Cerebellar nuclear complex (tissue), 1 donor: ENCODE data around the gene ULK4.
"Not testable (repeated sequence)": the region's sequence is repeated elsewhere in the genome, so short reads cannot be mapped to it uniquely, and the experiment has no call there.

ENCODE experiments used
- DNase-seq, 2 experiments: peaks; one replicate each; lab custom pipeline; 2025; lab: John Stamatoyannopoulos, UW

Gene ULK4

DNA sequence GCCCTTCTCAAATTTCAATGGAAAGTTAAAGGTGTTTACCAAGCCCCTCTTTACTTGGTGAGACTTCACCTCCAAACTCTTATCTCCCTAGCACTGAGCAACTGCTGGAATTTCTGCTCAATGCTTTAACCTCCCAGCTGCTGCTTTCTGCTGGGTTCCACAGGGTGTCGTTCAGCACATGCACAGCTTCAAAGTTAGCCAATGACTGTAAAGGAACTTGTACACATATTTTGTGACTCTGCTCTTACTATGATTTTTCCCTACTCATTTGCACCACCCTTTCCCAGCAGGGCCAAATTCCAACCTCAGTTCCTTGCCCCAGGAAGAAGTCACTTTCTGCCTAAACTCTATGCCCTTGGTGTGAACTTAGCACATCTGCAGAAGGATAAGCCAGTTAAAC, 89.7 kb downstream of the ULK4 start:
- DNase-seq = no peak

DNA sequence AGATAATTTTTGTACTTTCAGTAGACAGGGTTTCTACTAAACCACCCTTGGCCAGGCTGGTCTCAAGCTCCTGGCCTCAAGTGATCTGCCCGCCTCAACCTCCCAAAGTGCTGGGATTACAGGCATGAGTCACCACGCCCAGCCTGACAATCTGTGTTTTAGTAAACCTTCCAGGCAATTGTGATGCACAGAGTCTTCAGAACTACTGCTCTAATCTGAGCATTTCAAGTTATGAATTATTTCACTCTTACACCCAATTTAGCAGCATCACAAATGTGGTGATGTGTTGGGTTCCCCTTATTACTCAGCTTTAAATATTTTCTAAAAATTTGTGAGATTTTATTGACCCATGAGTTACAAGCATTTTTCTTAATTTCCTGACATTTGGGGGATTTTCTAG, 94.4 kb downstream of the ULK4 start:
- DNase-seq = no peak

DNA sequence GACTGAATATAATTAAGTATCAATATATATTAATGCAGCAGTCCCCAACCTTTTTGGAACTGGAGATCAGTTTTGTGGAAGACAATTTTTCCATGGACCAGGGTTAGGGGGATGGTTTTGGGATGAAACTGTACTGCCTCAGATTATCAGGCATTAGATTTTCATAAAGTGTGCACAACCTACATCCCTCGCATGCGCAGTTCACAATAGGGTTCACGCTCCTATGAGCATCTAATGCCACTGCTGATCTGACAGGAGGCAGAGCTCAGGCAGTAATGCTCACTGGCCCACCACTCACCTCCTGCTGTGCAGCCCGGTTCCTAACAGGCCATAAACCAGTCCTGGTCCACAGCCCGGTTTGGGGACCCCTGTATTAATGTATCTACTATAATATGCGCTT, 95.6 kb downstream of the ULK4 start:
- DNase-seq = no peak

DNA sequence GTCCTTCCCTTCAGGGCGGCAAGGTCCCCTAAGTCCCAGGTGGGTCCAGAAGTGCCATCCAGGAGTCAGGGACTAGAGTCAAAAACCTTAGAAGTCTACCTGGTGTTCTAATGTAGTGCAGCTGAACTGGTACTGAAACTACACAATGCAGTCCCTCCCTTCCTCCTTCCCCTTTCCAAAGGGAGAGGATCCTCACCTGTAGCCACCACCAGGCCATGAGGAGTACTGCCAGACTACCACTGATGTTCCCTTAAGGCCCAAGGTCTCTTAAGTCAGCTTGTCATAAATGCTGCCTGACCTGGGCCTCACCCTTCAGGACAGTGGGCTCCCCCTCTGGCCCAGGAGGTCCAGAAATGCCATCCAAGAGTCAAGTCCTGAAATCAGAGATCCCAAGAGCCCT, 98.9 kb downstream of the ULK4 start:
- no peak for DNase-seq

DNA sequence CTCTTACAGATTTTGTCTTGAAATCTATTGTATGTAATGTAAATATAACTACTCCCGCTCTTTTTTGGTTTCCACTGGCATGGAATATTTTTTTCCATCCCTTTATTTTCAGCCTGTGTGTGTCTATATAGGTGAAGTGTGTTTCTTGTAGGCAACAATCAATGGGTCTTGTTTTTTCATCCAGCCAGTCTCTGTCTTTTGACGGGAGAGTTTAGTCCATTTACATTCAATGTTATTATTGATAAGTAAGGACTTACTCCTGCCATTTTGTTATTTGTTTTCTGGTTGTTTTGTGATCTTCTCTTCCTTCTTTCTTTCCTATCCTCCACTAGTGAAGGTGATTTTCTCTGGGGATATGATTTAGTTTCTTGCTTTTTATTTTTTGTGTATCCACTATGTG, 101.4 kb downstream of the ULK4 start:
- not testable (repeated sequence) for DNase-seq

DNA sequence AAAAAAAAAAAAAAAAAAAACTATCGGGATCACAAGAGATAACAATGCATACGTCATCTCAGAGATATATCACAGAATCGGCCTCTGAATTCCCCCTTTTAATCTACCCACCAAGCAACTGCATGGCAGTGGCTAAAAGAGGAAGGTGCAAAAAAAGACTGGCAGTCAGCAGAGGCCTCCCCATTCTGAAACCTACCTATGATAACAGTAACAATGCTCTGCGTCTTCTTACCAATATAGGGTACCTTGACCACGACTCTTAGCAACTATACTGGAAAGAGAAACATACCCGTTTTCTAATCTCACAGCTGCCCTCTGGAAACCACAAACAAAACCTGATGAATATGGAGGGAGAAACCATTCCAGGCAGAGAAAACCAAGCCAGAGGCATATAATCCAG, 106.9 kb downstream of the ULK4 start:
- DNase-seq = no peak

DNA sequence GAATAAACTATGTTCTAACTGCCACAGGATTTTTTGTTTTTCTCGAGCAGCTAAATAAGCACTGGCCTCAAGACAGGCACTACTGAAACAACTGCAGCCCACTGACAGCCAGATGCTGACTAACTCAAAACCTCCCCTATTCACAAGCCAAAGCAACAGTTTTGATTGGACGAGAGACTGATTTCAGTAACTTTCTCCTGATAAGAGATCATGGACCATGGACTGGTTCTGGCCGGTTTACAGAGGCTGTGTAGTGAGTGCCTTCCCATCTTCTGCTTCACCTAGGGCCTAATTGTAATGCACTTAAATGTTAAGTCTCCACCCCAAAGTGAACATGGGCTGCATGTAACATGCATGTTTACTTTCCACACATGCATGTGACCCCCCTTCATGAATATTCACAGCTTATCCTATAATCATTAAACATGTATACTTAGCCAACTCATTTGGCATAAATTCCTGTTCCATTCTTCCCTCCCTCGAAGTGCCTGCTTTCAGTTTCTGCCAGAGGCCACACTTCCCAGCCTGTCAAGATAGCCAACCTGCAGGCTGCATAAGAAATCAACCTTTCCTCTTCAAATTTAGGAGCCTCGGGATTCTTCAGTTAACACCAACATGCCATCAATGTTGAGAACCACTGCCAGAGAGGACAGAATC, 108.2 kb downstream of the ULK4 start:
- no peak for DNase-seq

DNA sequence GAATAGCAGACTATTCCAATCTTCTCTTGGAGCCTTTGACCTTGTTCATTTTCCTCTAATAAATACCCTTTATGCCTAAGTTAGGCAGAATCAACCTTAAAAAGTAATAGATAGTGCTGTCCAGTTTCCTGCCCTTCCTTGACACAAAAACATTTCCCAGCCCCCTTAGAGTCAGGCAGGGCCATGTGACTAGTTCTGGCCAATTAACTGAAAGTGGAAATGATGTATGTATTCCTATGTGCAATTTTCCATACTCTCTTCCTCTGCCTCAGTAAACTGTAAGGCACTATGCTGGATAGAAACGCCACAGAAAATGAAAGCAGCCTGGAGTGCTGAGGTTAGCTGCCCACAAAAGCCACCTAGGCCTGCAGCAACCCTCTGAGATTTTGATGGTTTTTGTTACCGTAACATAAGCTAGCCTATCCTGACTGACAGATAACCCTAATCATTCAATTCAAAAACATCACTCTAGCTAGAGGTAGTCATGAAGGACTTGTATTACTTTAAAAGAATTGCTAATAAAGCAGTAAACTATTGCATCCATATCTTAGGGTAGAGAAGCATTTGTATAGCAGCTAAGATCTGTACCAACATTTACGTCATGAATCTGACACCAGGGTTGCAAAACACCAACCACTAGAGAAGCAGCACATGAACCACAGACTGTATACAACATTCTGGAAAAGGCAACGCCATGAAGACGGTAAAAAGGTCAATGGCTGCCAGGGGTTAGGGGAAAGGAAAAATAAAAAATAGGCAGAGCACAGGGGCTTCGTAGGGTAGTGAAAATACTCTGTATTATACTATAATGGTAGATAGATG, 112.9 kb downstream of the ULK4 start:
- DNase-seq = no peak

DNA sequence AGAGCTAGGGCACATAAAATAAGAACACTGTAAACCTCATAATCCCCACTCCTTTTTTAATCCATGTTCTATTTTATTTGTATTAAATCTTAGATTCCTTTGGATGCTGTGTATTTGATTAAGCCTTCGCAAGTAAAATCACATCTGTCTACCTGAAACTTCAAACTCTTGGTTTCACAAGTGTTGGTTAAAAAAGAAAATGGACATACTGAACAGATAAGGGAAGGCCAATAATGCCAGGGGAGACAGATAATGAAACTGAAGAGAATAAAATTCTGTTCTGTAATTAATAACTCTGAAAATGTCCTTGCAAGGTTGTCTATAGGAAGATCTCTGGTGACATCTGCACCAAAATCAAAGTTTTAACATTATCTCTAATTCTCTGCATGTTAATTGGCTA, 114.2 kb downstream of the ULK4 start:
- no peak for DNase-seq

DNA sequence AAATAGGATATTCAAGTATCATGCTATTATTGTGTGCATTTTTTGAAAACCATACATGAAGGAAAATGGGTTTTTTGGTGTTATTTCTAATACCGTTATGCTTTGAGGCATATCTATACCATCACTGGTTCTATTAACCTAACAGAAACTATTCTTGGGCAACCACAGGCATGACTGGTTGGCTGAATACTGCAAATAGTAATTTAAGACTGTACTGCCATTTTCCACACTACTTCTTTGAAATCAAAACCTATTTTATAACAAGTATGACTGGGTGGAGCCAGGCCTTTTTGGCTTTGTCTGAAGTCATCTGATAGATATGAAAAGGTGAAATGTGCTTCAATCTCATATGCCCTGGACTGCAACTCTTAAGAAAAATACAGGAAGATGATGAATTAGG, 115.1 kb downstream of the ULK4 start:
- no peak for DNase-seq

DNA sequence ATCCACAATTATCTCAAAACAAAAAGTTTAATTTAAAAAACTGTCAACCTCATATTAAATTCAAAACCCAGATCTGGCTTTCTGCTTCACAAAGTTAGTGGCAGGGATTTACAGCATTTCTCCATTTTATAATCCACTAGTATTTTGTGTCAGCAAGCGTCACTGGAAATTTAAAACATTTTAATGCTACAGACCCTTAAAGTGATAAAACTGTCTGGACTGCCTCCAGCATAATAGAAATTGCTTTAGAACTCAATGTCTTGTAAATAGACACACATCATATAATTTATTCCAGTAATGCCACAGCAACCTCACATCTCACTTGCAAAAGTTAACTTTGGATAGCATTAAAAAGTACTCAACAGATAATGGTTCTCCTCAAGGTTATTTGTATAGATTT, 116.1 kb downstream of the ULK4 start:
- DNase-seq = no peak

DNA sequence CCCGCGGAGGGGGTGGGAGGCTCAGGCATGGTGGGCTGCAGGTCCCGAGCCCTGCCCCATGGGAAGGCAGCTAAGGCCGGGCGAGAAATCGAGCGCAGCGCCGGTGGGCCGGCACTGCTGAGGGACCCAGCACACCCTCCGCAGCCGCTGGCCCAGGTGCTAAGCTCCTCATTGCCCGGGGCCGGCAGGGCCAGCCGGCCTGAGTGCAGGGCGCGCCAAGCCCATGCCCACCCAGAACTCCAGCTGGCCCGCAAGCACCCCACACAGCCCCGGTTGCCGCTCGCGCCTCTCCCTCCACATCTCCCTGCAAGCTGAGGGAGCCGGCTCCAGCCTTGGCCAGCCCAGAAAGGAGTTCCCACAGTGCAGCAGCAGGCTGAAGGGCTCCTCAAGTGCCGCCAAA, 117.6 kb downstream of the ULK4 start:
- not testable (repeated sequence) for DNase-seq

DNA sequence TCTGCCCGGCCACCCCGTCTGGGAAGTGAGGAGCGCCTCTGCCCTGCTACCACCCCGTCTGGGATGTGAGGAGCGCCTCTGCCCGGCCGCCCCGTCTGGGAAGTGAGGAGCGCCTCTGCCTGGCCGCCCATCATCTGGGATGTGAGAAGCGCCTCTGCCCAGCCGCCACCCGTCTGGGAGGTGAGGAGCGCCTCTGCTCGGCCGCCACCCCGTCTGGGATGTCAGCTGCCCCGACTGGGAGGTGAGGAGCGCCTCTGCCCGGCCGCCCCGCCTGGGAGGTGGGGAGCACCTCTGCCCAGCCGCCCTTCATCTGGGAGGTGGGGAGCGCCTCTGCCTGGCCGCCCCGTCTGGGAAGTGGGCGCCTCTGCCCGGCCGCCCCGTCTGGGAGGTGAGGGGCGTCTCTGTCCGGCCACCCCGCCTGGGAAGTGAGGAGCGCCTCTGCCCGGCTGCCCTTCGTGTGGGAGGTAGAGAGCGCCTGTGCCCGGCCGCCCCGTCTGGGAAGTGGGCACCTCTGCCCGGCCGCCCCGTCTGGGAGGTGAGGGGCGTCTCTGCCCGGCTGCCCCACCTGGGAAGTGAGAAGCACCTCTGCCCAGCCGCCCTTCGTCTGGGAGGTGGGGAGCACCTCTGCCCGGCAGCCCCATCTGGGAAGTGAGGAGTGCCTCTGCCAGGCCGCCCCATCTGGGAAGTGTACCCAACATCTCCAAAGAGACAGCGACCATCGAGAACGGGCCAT, 120.8 kb downstream of the ULK4 start:
- not testable (repeated sequence) for DNase-seq

DNA sequence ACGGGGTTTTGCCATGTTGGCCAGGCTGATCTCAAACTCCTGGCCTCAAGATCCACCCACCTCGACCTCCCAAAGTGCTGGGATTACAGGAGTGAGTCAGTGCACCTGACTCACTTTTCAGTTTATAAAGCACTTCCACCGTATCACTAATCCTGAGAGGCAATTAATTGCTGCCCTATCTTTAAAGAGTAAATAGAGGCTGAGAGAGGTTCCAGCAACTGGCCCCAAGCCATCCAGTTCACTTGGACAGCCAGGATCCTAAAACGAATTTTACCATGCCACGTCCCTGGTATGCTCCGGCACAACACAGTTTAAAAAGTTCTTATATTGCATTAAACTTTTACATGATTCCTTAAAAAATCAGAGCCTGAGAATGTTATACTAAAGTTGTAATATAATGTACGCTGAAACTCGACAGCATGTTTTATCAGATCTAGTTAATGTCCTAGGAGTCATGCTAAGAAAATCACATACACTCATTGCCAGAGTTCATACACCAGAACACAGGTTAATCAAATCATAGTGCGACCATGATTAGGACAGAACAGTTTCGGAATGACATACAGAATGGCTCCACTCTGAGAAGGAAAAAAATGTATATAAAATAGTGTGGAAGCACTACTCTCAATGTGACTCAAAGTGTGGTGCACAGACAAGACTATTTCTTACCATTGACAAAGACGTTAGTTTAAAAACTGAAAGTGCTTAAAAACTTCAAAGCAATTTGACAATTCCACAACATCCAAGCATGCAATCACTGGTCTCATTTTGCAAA, 125.4 kb downstream of the ULK4 start:
- DNase-seq = no peak

DNA sequence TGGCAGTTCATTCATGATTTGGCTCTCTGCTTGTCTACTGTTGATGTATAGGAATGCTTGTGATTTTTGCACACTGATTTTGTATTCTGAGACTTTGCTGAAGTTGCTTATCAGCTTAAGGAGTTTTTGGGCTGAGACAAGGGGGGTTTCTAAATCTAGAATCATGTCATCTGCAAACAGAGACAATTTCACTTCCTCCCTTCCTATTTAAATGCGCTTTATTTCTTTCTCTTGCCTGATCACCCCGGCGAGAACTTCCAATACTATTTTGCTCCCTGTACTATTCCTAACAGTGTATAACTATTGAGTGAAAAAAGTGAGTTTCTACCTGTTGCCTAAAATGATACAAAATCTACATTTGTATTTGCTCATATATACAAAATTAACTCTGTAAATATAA, 128.3 kb downstream of the ULK4 start:
- no peak for DNase-seq

DNA sequence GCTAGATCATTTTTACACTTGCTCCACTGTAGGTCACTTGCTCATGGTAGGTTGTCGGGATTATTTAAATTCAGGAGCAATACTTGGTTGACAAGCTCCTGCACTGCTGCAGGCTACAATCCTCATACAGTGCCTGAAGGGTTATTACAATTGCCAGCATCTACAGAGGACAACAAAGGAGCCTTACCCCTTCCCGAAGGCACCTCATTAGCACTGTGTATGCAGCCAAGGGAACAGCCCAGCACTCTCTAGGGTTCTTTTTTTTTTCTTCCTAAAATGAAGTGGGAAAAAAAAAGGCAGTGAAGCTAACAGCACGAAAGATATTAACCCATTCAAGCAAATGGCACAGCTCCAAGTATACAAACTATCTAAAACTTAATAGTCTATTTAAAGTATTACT, 142.7 kb downstream of the ULK4 start:
- no peak for DNase-seq

DNA sequence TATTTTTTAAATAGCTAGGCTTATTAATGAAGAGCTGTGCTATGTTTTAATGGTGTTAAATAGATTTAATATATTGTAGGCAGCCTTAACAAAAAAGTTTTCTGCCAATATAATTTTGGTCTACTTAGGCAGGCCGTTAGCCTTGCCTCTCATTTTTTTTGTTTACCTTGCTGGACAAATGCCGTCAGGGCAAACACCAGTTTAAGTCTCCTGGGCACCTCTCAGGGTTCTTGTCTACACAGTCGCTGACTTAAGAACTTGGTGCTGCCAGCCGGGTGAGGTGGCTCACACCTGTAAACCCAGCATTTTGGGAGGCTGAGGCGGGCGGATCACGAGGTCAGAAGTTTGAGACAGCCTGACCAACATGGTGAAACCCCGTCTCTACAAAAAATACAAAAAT, 153.3 kb downstream of the ULK4 start:
- DNase-seq = no peak

DNA sequence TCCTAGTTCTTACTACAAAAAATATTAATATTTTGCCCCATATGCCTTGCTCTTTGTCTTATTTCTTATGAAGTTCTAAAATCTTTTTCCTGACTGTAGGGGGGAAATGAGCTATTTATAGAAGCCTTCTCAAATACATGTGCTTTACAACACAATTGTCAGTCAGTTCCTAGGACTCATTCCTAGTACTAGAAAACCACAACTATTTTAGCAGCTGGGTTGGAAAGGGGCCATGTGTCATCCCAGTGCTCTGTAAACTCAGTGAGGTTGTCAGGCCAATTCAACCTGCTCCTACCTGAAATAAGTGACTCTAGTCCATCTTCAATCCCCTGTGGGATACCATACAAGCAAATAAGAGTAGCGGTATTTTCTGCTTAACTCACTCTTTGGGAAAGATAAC, 153.8 kb downstream of the ULK4 start:
- DNase-seq = no peak

DNA sequence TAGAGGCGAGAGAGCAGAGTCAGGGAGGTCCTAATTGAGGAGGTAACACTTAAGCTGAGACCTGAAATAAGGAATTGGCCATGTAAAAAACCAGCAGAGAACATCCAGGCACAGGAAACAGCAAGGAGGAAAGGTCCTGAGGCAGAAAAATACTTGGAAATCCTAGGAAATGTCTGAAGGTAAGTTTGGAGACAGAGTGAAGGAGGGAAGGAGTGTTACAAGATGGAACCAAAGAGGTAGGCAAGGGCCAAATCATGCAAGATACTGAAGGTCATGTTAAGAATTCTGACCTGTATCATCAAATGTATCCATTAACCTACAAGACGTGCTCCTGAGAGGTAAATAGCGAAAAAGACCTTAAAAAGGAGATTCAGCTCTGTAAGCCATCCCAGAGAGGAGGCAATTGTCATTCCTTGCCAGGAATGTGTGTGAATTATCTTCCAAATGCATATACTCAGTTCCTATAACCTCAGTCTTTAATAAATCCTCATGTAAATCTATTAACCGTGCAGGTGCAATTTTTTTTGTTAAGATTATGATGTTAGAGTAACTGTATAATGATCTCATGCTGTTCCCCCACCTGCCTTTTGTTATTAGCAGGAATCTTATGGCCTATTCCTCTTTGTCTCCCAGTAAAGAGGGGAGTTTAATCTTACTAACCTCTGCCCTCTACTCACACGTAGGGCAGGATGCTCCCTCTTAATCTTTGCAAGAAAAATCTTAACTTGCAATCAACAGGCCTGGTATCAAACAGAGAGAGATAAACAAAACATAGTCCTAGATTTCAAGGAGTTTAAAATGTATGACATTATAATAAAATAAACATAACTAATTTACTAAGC, 166.9 kb downstream of the ULK4 start:
- DNase-seq = no peak

DNA sequence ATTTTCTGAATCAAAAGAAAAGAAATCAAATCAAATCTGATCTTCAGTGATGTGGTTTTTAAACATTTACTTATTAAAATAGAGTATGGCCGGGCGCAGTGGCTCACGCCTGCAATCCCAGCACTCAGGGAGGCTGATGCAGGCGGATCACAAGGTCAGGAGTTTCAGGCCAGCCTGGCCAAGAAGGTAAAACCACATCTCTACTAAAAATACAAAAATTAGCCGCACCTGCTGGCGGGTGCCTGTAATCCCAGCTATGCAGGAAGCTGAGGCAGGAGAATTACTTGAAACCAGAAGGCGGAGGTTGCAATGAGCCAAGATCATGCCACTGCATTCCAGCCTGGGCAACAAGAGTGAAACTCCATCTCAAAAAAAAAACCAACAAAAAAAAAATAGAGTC, 169.1 kb downstream of the ULK4 start:
- no peak for DNase-seq

DNA sequence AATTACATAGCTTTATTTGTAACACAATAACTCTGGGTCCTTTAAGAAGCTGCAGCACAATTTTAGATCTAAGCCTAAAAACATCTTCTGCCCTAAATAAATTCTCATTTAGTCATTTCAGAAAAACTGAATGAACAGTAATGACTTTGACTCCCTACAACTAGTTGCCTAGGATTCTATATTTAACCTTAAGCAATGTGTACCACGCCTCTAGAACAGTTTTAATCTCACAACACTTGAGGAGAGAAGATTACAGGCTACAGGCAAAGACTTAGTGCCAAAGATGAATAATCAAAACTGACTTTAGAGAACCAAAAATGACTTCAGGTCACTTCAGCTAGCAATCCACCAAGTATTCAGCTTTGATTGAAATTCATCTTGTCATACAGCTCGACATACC, 192.8 kb downstream of the ULK4 start:
- no peak for DNase-seq
